OCI-LY1 (cell line): Measurements from ENCODE around the gene KLF17.
"Not testable (repeated sequence)": the region's sequence is repeated elsewhere in the genome, so short reads cannot be mapped to it uniquely, and the experiment has no call there.

Experiments
- EZH2 ChIP-seq: fragments of 200-600 bp; sonication (generic), shearing (Covaris generic); IDR thresholded peaks from 2 replicates; pipeline ENCODE4 v1.8.0; 2017; ENCODE audit warnings: borderline replicate concordance, mixed run types, mild to moderate bottlenecking, antibody characterized with exemption, low read length, moderate library complexity, mixed read lengths
- TF ChIP-seq, protein P1 (sequence below): fragments of 200-600 bp; sonication (generic), shearing (Covaris generic); IDR thresholded peaks from 2 replicates; pipeline ENCODE4 v1.5.1; 2017; ENCODE audit warnings: mild to moderate bottlenecking, antibody characterized with exemption, low read length, moderate library complexity, mixed read lengths

DNA sequence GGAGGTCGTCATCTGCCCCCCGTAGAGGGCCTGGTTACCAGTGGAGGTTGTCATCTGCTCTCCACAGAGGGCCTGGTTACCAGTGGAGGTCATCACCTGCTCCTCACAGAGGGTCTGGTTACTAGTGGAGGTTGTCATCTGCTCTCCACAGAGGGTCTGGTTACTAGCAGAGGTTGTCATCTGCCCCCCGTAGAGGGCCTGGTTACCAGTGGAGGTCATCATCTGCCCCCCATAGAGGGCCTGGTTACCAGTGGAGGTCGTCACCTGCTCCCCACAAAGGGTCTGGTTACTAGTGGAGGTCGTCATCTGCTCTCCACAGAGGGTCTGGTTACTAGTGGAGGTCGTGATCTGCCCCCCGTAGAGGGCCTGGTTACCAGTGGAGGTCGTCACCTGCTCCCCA, 20.9 kb downstream of the KLF17 start:
- TF ChIP-seq, protein P1, sequence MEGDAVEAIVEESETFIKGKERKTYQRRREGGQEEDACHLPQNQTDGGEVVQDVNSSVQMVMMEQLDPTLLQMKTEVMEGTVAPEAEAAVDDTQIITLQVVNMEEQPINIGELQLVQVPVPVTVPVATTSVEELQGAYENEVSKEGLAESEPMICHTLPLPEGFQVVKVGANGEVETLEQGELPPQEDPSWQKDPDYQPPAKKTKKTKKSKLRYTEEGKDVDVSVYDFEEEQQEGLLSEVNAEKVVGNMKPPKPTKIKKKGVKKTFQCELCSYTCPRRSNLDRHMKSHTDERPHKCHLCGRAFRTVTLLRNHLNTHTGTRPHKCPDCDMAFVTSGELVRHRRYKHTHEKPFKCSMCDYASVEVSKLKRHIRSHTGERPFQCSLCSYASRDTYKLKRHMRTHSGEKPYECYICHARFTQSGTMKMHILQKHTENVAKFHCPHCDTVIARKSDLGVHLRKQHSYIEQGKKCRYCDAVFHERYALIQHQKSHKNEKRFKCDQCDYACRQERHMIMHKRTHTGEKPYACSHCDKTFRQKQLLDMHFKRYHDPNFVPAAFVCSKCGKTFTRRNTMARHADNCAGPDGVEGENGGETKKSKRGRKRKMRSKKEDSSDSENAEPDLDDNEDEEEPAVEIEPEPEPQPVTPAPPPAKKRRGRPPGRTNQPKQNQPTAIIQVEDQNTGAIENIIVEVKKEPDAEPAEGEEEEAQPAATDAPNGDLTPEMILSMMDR, result not testable (repeated sequence)
- not testable (repeated sequence) for TF ChIP-seq EZH2
